ENCODE results near the gene SLC7A8.

- TF ChIP-seq CTCF (IDR thresholded peaks at IDR 0.05; ENCODE audit: insufficient read depth, low read length), result no peak
- no peak for TF ChIP-seq SPI1 (IDR thresholded peaks at IDR 0.05; ENCODE audit: borderline replicate concordance, low read depth)
Observed at GRCh38 chr14:23112359-23113178, 70.9 kb downstream of the SLC7A8 start.
